Uterus (tissue), 2 donors: ENCODE measurements around the gene SOCS7.

Source experiments
- CTCF ChIP-seq, 4 experiments: fragments of 200-600 bp in 2 of 4; fragments of 450-650 bp in 2 of 4; sonication (generic) in 2 of 4; IDR thresholded peaks; one replicate each; pipeline ENCODE4 v1.5.1; 2016 to 2019; ENCODE audit warnings: antibody characterized with exemption in 4 of 4, mild to moderate bottlenecking in 2 of 4, moderate library complexity in 1 of 4
- POLR2A ChIP-seq, 2 donors: fragments of 450-650 bp; IDR thresholded peaks; one replicate each; pipeline ENCODE4 v1.6.1; 2016; ENCODE audit warnings: antibody characterized with exemption in 2 of 2, mild to moderate bottlenecking in 1 of 2, moderate library complexity in 1 of 2

GRCh38 chr17:38416840-38417209 lies 65.2 kb downstream of the SOCS7 start:
- TF ChIP-seq CTCF (IDR thresholded peaks at IDR 0.05) (no peak), POLR2A (IDR thresholded peaks at IDR 0.05) (no peak)
